HG02642 (cell line): ENCODE measurements around the gene AKAP8L.

Source experiments
- ATAC-seq: cut with Tn5 transposase; IDR thresholded peaks from one replicate; pipeline ENCODE4 v1.9.1; 2021; ENCODE audit warnings: mild to moderate bottlenecking; ENCODE audit not compliant: unreplicated experiment, poor library complexity

AKAP8L gene

DNA sequence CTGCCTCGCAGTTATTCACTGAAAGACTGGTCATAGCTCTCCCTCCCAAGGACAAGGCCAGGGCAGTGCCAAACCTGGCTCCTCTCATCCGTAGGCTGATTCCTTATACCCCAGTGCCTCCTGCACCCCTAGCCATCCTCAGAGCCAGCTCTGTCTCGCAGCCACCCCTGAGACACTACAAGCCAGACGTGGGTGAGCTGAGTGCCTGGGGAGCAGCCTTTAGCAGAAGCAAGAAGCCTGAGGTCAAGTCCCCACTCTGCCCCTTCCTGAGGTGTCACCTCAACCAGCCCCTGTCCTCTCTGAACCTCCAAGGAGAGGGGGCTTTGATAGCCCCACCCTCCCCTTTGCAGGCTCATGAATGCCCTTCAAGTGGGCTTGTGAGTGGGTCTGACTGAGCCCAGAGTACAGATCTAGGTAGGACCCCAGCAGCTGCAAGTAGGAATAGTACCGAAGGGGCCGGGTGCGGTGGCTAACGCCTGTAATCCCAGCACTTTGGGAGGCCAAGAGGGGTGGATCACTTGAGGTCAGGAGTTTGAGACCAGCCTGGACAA is 14.8 kb upstream of the AKAP8L start:
- no peak for ATAC-seq

DNA sequence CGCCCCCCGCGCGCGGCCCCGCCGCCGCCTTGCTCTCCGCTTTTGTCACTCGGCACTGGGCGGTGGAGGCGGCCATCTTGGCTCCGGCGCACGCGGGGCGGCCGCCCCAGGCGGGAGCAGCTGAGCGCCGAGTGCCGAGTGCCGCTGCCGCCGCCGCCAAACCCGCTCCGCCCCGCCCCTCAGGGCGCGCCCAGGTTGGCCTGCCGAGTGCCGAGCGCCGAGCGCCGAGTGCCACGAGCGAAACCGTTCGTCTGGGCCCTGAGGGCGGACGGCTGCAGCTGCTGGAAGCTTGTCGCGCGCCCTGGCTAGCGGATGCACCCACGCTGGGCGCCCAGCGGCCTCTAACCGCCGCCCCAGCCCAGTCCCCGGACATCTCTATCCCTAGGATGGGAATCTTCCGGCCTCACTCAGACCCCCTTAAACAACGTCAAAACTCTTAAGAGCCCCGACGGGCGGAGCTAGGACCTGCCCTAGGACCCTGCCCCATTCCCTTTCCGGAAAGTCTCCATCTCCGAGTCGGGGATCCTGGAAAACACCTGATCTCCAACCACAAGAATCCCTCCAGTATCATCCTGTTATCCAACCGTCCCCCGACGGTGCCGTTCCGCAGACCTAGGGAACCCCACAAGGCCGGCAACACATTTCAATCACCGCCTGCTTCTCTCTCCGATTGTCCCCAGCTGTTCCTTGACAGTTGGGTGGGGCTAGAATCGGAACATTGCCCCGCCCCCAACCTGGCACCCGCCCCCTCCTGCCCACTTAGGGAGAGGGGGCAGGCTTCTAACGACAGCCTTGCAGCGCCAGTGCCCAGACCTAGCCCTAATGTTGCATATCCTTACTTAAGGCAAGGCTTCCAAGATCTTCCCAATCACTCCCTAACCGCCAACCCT is 14.1 kb upstream of the AKAP8L start:
- peak; percentile 74 for ATAC-seq

DNA sequence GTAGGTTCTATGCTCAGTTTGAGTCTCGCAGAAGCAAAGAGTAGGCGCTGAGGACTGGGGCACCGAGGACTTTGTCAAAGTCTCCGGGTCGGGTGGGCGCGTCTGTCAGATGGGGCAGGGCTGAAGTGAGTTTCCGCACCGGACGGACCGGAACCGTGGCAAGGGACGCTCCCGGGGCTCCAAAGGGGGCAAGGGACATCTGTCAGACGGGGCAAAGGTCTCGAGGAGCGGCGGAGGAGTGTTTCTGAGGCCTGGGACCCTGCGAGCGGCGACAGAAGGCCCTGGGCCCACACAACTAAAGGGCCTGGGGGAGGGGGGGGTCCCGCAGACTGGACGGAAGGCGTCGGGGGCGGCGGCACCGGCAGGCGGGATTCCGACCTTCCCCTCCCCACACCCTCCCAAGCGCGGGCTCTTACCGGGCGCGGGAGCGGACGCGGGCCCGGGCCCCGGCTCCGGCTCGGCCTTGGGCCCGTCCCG is 13.3 kb upstream of the AKAP8L start:
- ATAC-seq = peak; percentile 7

DNA sequence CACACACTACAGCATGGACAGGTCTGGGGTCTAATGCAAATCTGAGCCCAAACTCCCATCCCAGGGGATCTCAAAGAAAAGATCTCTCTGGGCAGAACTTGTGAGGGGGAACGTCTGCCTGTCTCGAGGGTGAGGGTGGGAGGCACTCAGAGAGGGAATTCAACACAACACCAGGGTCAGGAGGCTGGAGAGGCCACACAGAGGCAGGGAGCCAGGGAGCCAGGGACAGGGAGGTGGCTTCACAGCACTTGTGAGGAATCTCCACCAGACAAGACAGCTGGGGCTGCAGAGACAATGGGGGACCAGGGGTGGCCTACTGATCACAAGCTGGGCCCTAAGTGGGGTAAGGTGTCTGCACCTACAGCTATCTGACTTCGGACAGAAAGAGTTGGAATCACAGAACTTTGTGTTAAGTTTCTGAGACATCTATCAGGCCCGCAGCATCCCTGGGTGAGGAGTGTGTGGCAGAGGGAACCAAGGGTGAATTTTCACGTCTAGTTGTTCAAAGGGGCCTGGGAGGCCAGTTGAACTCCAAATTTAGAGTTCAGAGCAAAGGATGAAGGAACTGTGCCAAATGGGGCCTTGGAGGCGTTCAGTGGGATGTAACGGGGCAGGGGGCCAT is 12.7 kb upstream of the AKAP8L start:
- no peak for ATAC-seq

DNA sequence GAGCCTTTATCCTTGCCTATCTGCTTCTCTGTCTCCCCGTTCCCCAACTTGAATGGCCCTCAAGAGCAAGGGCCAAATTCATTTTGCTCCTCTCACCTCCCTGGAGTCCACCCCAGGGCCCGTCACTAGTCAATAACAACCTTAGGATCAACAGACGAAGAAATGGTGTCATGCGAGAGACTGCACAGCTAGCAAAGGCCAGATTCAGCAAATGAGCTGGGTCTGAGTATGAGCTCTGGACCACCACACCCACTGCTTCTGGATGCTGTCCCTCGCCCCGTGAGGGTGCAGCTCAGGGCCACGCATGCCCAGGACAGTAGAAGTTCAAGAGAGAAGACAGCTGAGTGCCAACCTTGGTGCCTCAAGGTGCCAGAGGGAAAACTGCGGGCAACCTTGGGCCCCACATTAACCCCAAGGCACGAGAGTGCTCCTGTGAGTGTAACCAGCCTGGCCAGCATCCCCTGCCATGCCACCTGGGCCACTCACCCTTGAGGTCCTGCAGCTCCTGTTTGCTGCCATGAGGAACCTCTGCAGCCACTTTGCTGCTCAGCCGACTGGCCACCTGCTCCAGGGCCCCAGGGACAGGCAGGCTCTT is 11.8 kb upstream of the AKAP8L start:
- no peak for ATAC-seq

DNA sequence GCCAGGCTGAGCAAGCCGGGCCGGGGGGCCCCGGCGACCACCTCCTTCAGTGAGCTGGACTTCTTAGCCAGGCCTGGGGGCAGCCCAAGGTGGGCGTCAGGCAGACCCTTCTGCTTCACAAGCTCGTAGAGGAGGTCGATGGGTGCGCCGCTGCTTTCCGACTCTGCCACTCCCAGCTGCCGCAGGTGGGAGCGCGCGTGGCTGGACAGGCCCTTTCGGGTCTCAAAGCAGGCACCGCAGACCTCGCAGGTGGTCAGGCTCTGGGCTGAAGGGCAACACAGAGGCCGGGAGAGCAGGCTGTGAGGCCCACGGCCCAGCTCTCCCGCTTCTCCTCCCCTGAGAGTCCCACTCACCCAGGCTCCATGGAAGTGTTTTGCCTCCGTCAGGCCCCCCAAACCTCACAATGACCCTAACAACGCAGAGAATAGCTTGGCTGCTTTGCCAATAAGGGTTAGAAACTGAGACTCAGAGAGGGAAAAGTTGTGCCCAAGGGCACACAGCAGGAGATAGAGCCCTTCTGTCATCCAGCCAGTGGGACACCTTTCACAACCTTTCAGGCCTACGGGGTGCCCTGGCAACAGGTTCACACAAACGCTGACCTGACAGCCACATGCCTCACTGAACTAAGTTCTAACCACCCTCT is 11.2 kb upstream of the AKAP8L start:
- no peak for ATAC-seq

DNA sequence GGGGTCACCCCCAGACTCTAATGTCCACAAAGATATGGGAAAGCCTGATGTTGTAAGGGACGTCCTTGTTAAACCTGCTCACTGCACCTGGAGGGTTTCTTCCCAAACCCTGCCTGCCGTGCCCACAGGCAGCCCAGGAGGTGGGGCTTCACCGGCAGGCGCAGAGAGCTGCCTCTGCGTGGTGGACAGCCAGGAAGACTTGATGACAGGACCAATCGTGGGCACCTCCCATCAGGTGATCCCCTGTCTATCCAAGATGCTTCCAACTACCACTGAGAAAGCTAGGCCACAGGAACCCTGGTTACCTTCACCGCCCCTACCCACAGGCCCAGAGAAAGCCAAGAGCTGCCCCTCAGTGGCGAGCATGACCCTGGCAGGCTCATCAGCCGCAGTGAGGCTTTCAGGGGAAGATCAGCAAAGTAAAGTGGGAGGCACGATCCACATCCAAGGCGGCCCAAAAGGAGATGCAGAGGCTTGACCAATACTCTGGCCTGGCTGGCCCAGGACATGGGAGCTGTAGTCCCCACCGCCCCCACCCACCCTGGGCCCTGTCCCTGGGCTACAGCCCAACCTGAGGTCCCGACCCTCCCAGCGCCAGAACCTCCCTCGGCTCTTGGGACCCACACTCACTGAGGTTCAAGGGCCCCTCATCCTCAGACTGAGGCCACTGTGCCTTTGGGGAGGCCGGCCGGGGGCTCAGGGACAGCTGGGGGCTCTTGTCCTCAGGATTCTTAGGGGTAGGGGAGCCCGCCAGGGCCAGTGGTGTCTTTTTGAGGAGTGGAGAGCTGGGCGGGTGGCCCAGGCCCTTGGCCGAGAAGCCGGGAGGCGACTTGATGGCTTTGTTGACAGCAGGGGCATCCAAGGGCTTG is 10.4 kb upstream of the AKAP8L start:
- no peak for ATAC-seq

DNA sequence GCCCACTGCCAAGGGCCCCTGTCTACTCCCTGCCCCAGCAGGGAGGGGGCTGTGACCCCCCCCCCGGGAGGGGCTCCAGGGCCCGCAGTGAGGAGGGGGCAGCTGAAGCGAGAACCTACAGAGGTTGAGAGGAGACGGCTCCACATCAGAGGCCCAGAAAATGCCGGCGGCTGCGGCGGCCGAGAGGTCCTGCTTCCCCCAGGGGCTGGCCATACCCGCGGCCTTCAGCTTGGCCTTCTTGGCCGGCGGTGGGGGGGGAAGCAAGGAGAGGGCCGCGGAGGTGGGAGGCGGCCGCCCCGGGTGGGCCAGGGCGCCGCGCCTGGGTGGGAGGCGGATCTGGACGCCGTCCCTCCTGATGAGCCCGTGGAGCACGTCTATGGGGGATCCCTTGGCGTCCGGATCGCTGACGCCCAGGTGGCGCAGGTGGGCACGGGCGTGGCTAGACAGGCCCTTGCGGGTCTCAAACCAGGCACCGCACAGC is 9.2 kb upstream of the AKAP8L start:
- ATAC-seq = no peak

DNA sequence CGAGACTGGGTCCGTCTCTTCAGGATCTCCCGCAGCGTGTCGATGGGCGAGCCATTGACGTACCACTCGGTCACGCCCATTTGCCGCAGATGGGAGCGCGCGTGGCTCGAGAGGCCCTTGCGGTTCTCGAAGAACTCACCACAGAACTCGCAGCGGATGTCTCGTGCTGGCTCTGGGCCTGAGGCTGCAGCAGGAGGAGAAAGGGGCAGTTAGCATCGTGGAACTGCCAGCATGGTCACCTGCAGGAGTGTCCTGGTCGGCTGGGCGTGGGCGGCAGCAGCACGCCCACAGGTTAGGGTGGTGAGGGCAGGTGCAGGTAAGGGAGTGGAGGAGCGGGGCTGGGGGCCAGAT is 8.5 kb upstream of the AKAP8L start:
- ATAC-seq = no peak

DNA sequence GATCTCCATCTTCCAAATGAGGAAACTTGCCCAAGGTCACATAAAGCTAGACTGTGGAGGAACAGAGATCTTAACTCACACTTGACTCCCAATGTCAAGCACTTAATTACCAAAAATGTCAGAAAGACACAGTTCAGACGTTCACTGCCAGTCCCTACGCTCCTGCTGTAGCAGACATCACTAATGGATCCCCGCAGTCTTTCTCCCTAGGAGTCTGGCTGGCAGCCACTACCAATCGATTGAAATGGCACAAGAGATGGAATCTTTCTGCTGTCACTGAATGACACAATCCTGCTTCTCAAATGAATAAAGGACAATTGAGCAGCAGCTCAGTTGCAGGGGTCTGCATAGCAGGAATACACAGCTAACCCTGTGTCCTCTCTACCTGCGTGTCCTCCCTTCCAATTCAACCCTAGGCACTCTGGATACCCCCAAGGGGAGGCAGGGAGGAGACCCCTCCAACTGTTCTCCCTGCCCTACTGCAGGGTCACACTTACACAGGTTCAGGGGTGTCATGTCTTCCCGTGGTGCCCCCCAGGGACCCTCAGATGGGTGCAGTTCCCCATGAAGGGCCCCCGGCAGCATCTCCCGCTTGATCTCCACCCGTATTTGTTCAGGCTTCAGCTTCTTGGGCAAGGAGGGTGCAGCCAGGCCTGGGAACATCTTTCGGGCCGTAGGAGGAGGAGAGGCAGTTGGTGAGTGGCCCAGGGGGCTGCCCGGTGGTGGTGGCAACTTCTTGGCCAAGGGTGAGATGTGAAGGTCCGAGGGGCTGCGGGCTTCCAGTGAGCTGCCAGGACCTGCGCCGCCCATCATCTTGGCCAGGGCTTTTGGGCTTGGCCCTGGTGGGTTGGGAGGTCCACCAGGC is 7.9 kb upstream of the AKAP8L start:
- ATAC-seq = no peak

DNA sequence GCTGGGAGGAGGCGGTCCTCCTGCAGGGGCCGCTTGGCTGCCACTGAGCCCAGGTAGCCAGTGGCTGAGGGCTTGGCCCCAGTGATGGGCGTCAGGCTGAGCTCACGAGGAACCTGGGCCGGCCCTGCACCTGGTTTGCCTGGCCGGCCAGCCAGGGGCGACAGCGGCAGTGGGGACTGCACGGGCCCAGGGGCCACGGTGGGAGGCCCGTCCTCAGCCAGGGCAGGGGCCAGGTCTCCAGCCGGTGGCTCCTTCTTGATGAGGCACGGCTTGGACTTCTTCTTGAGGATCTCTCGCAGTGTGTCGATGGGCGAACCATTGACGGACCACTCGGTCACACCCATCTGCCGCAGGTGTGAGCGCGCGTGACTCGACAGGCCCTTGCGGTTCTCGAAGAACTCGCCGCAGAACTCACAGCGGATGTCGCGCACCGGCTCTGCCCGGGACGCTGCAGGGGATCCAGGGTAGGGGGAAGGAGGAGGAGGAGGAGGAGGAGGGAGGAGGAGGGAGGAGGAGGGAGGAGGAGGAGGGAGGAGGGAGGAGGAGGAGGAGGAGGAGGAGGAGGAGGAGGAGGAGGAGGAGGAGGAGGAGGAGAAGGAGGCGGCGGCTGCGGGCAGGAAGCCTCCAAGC is 6.6 kb upstream of the AKAP8L start:
- no peak for ATAC-seq

DNA sequence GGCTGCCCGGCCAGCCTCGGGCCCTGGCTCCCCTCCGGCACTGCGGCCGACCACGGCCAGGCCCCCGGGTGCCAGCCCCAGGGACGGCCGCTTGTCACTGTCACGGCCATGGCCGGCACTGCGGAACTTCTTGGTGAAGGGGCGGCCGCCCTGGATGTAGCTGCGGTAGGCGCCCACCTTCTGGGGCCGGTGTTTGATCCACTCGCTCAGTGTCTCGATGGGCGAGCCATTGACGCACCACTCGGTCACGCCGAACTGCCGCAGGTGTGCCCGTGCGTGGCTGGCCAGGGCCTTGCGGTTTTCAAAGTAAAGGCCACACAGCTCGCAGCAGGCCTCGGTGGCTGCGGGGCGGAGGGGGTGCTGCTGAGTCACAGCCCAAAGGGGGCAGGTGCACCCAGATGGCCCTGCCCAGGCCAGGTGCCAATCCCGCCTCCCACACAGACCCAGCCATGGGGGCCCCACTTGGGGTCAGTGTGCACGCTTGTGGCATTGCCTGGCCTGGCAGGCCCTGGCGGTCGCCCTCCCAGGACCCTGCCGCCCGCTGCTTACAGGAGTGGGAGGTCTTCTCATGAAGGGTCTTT is 6.0 kb upstream of the AKAP8L start:
- no peak for ATAC-seq

DNA sequence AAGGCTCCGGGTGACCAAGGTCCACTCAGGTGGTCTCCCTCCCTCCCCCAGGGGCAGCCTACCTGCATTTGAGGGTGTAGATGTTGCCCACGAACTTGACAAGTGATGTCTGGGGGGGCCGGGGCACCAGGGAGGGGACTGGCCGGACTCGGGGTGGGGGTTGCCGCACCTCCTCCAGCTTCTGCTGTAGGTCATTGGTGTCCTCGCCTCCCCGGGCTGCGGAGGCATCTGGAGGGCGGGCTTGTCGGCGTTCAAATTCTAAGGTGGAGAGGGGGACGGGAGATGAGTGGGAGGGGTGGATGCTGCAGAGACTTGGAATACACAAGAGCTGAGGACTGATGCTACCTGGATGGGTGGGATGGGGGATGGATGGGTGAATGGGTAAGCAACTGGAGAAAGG is 5.3 kb upstream of the AKAP8L start:
- no peak for ATAC-seq

DNA sequence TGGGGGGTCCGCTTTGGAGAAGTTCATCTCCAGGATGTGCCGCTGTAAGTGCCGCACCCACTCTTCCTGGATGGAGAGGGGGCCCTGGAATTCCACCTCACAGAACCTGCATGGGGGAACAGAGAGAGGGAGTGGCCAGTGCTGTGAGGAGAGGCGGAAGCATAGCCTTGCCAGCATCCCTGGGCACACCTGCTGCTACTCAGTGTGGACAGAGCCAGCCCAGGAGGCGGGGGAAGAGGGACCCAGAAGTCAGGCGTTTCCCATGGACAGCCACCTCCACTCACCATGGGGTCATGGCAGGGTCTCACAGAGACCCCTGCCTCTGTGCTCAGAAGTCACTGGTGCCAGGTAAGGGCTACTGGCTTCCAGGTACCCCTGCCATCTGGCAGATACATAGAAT is 4.3 kb upstream of the AKAP8L start:
- ATAC-seq = no peak

DNA sequence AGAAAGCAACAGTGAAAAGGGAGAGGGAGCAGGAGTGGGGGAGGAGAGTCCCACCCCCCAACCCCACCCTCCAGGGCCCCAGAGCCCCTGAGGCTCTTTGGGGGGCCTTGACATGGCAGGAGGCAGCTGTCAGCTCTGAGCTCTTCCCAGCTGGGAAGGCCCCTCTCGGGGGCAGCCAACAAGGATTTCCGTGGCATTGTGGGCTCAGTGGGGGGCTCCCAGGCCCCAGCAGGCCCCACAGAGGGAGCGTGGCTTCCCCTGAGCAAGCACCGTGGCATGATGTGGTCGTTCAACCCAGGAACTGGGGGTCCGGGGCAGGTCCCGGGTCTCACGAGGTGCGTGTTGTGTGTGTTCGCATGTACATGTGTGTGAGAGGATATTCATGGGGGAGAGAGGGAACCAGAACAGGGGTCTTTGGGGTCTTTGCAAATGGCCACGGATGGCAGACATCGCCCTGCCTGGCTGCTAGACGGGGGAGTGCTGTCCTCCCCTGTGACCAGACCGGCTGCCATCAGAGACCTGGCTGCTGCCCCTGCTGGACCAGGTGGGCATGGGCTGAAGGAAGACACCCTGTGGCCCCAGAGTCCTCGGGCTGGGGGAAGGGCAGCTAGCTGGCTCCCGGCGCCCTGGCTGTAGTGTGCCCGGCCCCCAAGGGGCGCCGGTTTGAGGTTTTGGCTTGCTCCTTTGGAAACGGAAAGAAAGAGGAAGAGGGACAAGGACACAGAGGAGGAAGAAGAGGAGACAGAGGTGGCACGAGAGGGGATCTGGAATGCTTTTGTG is 3.7 kb upstream of the AKAP8L start:
- no peak for ATAC-seq

DNA sequence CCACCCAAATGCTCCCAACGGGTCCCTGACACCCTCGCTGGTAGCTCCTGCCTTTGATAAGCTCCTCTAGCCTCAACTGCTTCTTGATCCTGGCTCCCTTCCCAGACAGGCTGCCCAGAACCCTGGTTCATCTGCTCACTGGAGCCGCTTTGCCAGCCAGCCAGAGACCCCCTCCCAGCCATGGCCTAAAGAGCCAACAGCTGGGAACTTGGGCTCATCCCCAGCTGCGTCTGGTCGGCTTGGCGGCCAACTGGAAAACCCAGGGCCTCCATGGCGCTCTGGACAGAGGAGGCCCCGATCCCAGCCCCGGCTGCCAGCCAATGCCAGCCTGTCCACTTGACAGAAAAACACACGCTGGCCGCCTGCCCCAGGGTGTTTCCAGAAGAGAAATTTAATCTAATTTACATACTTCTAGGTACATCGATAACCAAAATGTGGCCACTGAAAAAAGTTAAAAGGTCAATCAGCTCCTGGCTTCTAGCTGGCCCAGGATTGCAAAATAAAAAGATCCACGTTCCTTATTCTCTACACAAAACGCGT is 3.0 kb upstream of the AKAP8L start:
- no peak for ATAC-seq

DNA sequence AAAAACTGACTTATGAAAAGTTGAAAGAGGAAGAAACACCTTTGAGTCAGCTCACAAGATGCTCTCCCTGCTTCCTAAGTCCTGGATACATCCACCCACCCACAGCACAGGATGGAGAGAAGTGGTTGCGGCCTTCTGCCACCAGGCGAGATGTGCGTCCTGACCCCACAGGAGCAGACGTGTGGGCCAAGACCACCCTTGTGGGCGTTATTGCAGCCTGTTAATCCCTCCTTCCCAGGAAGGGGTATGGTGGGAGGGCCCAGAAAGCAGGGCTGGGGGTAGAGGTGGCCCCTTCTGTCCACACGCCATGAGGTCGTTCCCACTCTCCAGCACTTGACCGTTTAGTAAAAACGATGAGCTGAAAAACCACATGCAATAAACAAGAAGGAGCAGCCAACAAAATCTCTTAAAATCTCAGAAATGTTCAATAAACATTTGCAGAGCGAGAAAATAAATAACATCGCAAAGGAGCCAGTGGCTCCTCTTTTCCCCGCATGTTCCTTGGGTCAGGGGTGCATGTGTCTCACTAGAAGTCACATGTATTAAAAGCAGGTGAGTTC is 2.4 kb upstream of the AKAP8L start:
- no peak for ATAC-seq
